Heart right ventricle (tissue), 16 donors: ENCODE data around the gene FGF3. TPM values are rescaled to one million over a fixed set of nuclear protein-coding genes. Genes with fewer than 3 reads are reported as not detected.

Experiments
- ATAC-seq, 8 donors: fragments of 200-7000 bp; cut with Tn5 transposase; one replicate each; pipeline ENCODE4 v1.9.1; 2020; ENCODE audit warnings: mild to moderate bottlenecking in 8 of 8, moderate library complexity in 8 of 8, moderate number of reproducible peaks in 1 of 8
- DNase-seq, 2 donors: peaks; one replicate each; pipeline ENCODE4 v3.0.0-alpha.2; 2020
- H3K27ac ChIP-seq, 10 donors: fragments of 200-600 bp; sonication (generic) in 2 of 10; one replicate each; pipeline versions ENCODE4 v1.5.0 to v1.8.0; 2020 to 2022; ENCODE audit warnings: mild to moderate bottlenecking in 3 of 10
- H3K27me3 ChIP-seq, 7 donors: fragments of 200-600 bp; one replicate each; pipeline ENCODE4 v1.8.0; 2021 to 2022; ENCODE audit warnings: mild to moderate bottlenecking in 2 of 7
- H3K36me3 ChIP-seq, 9 donors: fragments of 200-600 bp; sonication (generic) in 1 of 9; one replicate each; pipeline versions ENCODE4 v1.5.0 to v1.8.0; 2020 to 2022; ENCODE audit warnings: mild to moderate bottlenecking in 2 of 9
- H3K4me1 ChIP-seq, 9 donors: fragments of 200-600 bp; sonication (generic) in 1 of 9; one replicate each; pipeline versions ENCODE4 v1.5.0 to v1.8.0; 2020 to 2022; ENCODE audit warnings: mild to moderate bottlenecking in 4 of 9
- H3K4me3 ChIP-seq, 10 donors: fragments of 200-600 bp; sonication (generic) in 2 of 10; one replicate each; pipeline versions ENCODE4 v1.5.0 to v1.8.0; 2020 to 2022; ENCODE audit warnings: mild to moderate bottlenecking in 7 of 10, moderate library complexity in 2 of 10
- H3K9me3 ChIP-seq, 11 donors: fragments of 200-600 bp in 10 of 11; sonication (generic) in 2 of 11; one replicate each; pipeline versions ENCODE4 v1.5.0 to v1.8.0; 2013 to 2022; ENCODE audit warnings: mild to moderate bottlenecking in 2 of 11, control low read depth in 1 of 11, moderate library complexity in 1 of 11
- CTCF ChIP-seq, 9 donors: fragments of 200-600 bp; sonication (generic) in 2 of 9; IDR thresholded peaks; one replicate each; pipeline versions ENCODE4 v1.5.0 to v1.8.0; 2021 to 2022; ENCODE audit warnings: antibody characterized with exemption in 9 of 9, mild to moderate bottlenecking in 5 of 9, moderate library complexity in 1 of 9
- WGBS, 2 donors: extraction: QIAGEN DNeasy Blood & Tissue Kit; methylation state at CpG; one replicate each; pipeline ENCODE4 v1.1.7; 2013; ENCODE audit warnings: inconsistent platforms in 1 of 2; 5-methylcytosine and 5-hydroxymethylcytosine counted together
- intact Hi-C, 10 donors: fragments of 100-400 bp; cut with DNase I; formaldehyde crosslinking; loops; one replicate each; pipeline versions ENCODE4 v1.11.1 to v1.14.2; 2022
- polyA plus RNA-seq, 2 donors: library from polyadenylated mRNA; stranded (reverse); fragments of 200-250 nt; gene quantifications; one replicate each; pipeline ENCODE4 v1.2.3, GENCODE V29; 2013
- total RNA-seq, 10 donors: library from RNA; stranded (reverse); fragmentation: NEBNext Ultra II Directional in 3 of 10; extraction: Animal tissue kit (Norgen Biotek cat#: 25700) in 3 of 10; gene quantifications; one replicate each; pipeline versions ENCODE4 v1.2.1 to v1.2.4, GENCODE V29; 2021 to 2023
- donor health status: Arrhythmogenic right ventricular cardiomyopathy.
- donor health status: ischemic (EF 13 %, LVEDD 7.1; RV severe dilation, severe dysfunction).
- donor health status: healthy with polysubstance abuse.
- donor health status: DM: no; HTN: yes; CAD: no.
- donor health status: DM: no; HTN: no; CAD: no.
- donor health status: ischemic (EF 25% LVEDD 6.9; RV normal size, moderate dysfunction).
- donor health status: ischemic (EF 25% LVEDD 5.7; RV mildly dilated, moderate dysfunction).
- donor health status: healthy.
- donor health status: DM: yes; HTN: yes; CAD: no.
- donor health status: Ischemic cardiomyopathy.
- donor health status: ischemic (EF 35%, LVEDD 5.7; RV mildly dilated, moderate dysfunction).
- donor health status: nonischemic (EF 11% LVEDD 7.7; RV severe dilation, severe dysfunction).
- donor health status: DM: yes; HTN: yes; CAD: no.
- donor health status: PGD.
- donor health status: ischemic (EF 29% LVEDD 5.4; RV normal size, mild dysfunction).
- donor health status: nonischemic (EF 23%, LVEDD 6.1; RV moderate dilation, normal function).

FGF3 gene
- total and polyA plus RNA-seq, 12 donors = not detected

- intact Hi-C loops = no loop called here
- peaks cover 33 to 92% (median 86%) of the 10 kb centered on the region in 7 donors for H3K27me3 ChIP-seq
- H3K27ac ChIP-seq = no peak overlapping the region
- DNase-seq (no peak), ATAC-seq (no peak)
- H3K9me3 ChIP-seq = no peaks in the 10 kb centered on the region
- 1% methylated on average over 31 of the region's 31 CpGs for WGBS, 2 donors
- peaks cover 0 to 12% (median 10%) of the 10 kb centered on the region in 9 donors for H3K4me1 ChIP-seq
- TF ChIP-seq CTCF (IDR thresholded peaks at IDR 0.05) = no peak
- H3K36me3 ChIP-seq = no peaks in the 10 kb centered on the region
- peak overlapping the region in 2 of 10 donors; percentile 8 to 20 for H3K4me3 ChIP-seq
Measured at GRCh38 chr11:69818231-69818602, 999 bp downstream of the FGF3 start.

GRCh38 chr11:69817265-69818230 lies 1.7 kb downstream of the FGF3 start:
- Histone ChIP-seq H3K27me3 (peaks cover 27 to 91% (median 85%) of the 10 kb centered on the region in 7 donors), H3K36me3 (no peaks in the 10 kb centered on the region), H3K4me3 (peak overlapping the region in 6 of 10 donors; percentile 5 to 24 (median 18)), H3K27ac (no peak overlapping the region), H3K9me3 (no peaks in the 10 kb centered on the region), H3K4me1 (peaks cover 0 to 12% (median 10%) of the 10 kb centered on the region in 9 donors)
- no peak for TF ChIP-seq CTCF (IDR thresholded peaks at IDR 0.05)
- ATAC-seq = peak in 2 of 8 donors; percentile 24 to 33
- intact Hi-C loops = no loop called here
- no peak for DNase-seq
- WGBS, 2 donors = 1% methylated on average over 101 to 107 of the region's 107 CpGs

- no peak overlapping the region for H3K27ac ChIP-seq
- no peak for TF ChIP-seq CTCF (IDR thresholded peaks at IDR 0.05)
- peaks cover 24 to 90% (median 83%) of the 10 kb centered on the region in 7 donors for H3K27me3 ChIP-seq
- ATAC-seq = no peak
- intact Hi-C loops = no loop called here
- no peak overlapping the region for H3K4me3 ChIP-seq
- H3K36me3 ChIP-seq = no peaks in the 10 kb centered on the region
- DNase-seq = no peak
- WGBS, 2 donors = 19 to 23% methylated on average over 12 of the region's 12 CpGs
- H3K4me1 ChIP-seq = peaks cover 0 to 12% (median 10%) of the 10 kb centered on the region in 9 donors
- H3K9me3 ChIP-seq = no peaks in the 10 kb centered on the region
Measured at GRCh38 chr11:69816671-69817070, 2.5 kb downstream of the FGF3 start.

GRCh38 chr11:69815973-69816372 lies 3.2 kb downstream of the FGF3 start:
- H3K36me3 ChIP-seq = no peaks in the 10 kb centered on the region
- DNase-seq (no peak), ATAC-seq (no peak)
- H3K4me1 ChIP-seq = peaks cover 0 to 12% (median 10%) of the 10 kb centered on the region in 9 donors
- WGBS, 2 donors = 80 to 83% methylated on average over 13 of the region's 13 CpGs
- no peak overlapping the region for H3K4me3 ChIP-seq
- intact Hi-C loops = no loop called here
- peaks cover 24 to 86% (median 76%) of the 10 kb centered on the region in 7 donors for H3K27me3 ChIP-seq
- H3K9me3 ChIP-seq = no peaks in the 10 kb centered on the region
- H3K27ac ChIP-seq = no peak overlapping the region
- no peak for TF ChIP-seq CTCF (IDR thresholded peaks at IDR 0.05)
